ENCODE measurements around the gene KCNIP4. TPM values are rescaled to one million over a fixed set of nuclear protein-coding genes. Genes with fewer than 3 reads are reported as not detected.

The KCNIP4 gene
- total RNA-seq, 6 experiments from 2014 or later, result not detected

GRCh38 chr4:20829617-20830357 is 1118.8 kb downstream of the KCNIP4 start:
- 41% methylated on average over 5 of the region's 5 CpGs for WGBS (ENCODE audit: insufficient coverage, low coverage, low lambda C conversion rate, missing lambda C conversion rate)
- TF ChIP-seq CTCF (IDR thresholded peaks at IDR 0.05), result no peak
- no peak for TF ChIP-seq POLR2A (IDR thresholded peaks at IDR 0.05)
- DNase-seq, result no peak
- intact Hi-C loops (cut with DNase I), result no loop called here
- Histone ChIP-seq H3K27ac (no peak overlapping the region), H3K9me3 (no peaks in the 10 kb centered on the region), H3K4me1 (no peaks in the 10 kb centered on the region), H3K36me3 (no peaks in the 10 kb centered on the region), H3K4me3 (no peak overlapping the region), H3K27me3 (no peaks in the 10 kb centered on the region)
- ATAC-seq, result no peak

- ATAC-seq (no peak), DNase-seq (no peak)
- H3K27me3 ChIP-seq, result no peaks in the 10 kb centered on the region
- intact Hi-C loops (cut with DNase I), result no loop called here
- no peaks in the 10 kb centered on the region for H3K9me3 ChIP-seq
- TF ChIP-seq CTCF (IDR thresholded peaks at IDR 0.05) (no peak), POLR2A (IDR thresholded peaks at IDR 0.05) (no peak)
- WGBS (ENCODE audit: insufficient coverage, low coverage, low lambda C conversion rate, missing lambda C conversion rate), result 44% methylated on average over 3 of the region's 3 CpGs
- H3K27ac ChIP-seq, result no peak overlapping the region
- no peaks in the 10 kb centered on the region for H3K4me1 ChIP-seq
- H3K36me3 ChIP-seq, result no peaks in the 10 kb centered on the region
- no peak overlapping the region for H3K4me3 ChIP-seq
These were observed 1123.1 kb downstream of the KCNIP4 start for GRCh38 chr4:20825505-20825904.

- intact Hi-C loops (cut with DNase I), result no loop called here
- DNase-seq, result no peak
- WGBS (ENCODE audit: insufficient coverage, low coverage, low lambda C conversion rate, missing lambda C conversion rate), result 68% methylated on average over 5 of the region's 5 CpGs
- Histone ChIP-seq H3K4me3 (no peak overlapping the region), H3K27me3 (no peaks in the 10 kb centered on the region), H3K4me1 (no peaks in the 10 kb centered on the region), H3K9me3 (no peaks in the 10 kb centered on the region), H3K27ac (no peak overlapping the region), H3K36me3 (no peaks in the 10 kb centered on the region)
- ATAC-seq, result no peak
- TF ChIP-seq POLR2A (IDR thresholded peaks at IDR 0.05) (no peak), CTCF (IDR thresholded peaks at IDR 0.05) (no peak)
These were observed 1132.3 kb downstream of the KCNIP4 start for GRCh38 chr4:20816287-20816686.

- no peaks in the 10 kb centered on the region for H3K27me3 ChIP-seq
- DNase-seq (no peak), ATAC-seq (no peak)
- no peaks in the 10 kb centered on the region for H3K36me3 ChIP-seq
- no peak overlapping the region for H3K4me3 ChIP-seq
- H3K27ac ChIP-seq, result no peak overlapping the region
- no peaks in the 10 kb centered on the region for H3K9me3 ChIP-seq
- intact Hi-C loops (cut with DNase I), result no loop called here
- TF ChIP-seq POLR2A (IDR thresholded peaks at IDR 0.05), result no peak
- no peak for TF ChIP-seq CTCF (IDR thresholded peaks at IDR 0.05)
- no peaks in the 10 kb centered on the region for H3K4me1 ChIP-seq
- 67% methylated on average over 1 of the region's 1 CpG for WGBS (ENCODE audit: insufficient coverage, low coverage, low lambda C conversion rate, missing lambda C conversion rate)
These were observed 1134.9 kb downstream of the KCNIP4 start for GRCh38 chr4:20813700-20814099.
